Measurements from ENCODE around the gene PSME2.

PSME2 gene

DNA sequence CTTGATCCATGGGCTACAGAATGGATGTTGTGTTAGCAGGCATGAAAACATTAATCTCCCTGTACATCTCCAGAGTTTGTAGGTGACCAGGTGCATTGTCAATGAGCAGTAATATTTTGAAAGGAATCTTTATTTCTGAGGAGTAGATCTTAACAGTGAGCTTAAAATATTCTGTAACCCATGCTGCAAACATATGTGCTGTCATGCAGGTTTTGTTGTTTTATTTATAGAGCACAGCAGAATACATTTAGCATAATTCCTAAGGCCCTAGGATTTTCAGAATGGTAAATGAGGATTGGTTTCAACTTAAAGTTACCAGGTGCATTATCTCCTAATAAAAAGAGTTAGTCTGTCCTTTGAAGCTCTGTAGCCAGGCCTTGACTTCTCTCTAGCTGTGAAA, 19.5 kb downstream of the PSME2 start:
- no peak overlapping the region for H3K27ac ChIP-seq (replicated peaks)
- TF ChIP-seq GABPA (IDR thresholded peaks at IDR 0.05; ENCODE audit: low read depth) (no peak), POLR2AphosphoS5 (IDR thresholded peaks at IDR 0.05; ENCODE audit: low read depth) (no peak), SPI1 (IDR thresholded peaks at IDR 0.05; ENCODE audit: borderline replicate concordance, low read depth) (no peak)
- TF ChIP-seq, protein P1, sequence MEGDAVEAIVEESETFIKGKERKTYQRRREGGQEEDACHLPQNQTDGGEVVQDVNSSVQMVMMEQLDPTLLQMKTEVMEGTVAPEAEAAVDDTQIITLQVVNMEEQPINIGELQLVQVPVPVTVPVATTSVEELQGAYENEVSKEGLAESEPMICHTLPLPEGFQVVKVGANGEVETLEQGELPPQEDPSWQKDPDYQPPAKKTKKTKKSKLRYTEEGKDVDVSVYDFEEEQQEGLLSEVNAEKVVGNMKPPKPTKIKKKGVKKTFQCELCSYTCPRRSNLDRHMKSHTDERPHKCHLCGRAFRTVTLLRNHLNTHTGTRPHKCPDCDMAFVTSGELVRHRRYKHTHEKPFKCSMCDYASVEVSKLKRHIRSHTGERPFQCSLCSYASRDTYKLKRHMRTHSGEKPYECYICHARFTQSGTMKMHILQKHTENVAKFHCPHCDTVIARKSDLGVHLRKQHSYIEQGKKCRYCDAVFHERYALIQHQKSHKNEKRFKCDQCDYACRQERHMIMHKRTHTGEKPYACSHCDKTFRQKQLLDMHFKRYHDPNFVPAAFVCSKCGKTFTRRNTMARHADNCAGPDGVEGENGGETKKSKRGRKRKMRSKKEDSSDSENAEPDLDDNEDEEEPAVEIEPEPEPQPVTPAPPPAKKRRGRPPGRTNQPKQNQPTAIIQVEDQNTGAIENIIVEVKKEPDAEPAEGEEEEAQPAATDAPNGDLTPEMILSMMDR (IDR thresholded peaks at IDR 0.05; ENCODE audit: insufficient read depth, low read length) = no peak
- TF ChIP-seq, protein P2, sequence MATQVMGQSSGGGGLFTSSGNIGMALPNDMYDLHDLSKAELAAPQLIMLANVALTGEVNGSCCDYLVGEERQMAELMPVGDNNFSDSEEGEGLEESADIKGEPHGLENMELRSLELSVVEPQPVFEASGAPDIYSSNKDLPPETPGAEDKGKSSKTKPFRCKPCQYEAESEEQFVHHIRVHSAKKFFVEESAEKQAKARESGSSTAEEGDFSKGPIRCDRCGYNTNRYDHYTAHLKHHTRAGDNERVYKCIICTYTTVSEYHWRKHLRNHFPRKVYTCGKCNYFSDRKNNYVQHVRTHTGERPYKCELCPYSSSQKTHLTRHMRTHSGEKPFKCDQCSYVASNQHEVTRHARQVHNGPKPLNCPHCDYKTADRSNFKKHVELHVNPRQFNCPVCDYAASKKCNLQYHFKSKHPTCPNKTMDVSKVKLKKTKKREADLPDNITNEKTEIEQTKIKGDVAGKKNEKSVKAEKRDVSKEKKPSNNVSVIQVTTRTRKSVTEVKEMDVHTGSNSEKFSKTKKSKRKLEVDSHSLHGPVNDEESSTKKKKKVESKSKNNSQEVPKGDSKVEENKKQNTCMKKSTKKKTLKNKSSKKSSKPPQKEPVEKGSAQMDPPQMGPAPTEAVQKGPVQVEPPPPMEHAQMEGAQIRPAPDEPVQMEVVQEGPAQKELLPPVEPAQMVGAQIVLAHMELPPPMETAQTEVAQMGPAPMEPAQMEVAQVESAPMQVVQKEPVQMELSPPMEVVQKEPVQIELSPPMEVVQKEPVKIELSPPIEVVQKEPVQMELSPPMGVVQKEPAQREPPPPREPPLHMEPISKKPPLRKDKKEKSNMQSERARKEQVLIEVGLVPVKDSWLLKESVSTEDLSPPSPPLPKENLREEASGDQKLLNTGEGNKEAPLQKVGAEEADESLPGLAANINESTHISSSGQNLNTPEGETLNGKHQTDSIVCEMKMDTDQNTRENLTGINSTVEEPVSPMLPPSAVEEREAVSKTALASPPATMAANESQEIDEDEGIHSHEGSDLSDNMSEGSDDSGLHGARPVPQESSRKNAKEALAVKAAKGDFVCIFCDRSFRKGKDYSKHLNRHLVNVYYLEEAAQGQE (IDR thresholded peaks at IDR 0.05; ENCODE audit: insufficient replicate concordance, low read depth) = no peak
- no peaks in the 10 kb centered on the region for H3K27me3 ChIP-seq (ENCODE audit: insufficient read depth, poor library complexity, severe bottlenecking)
- no peak overlapping the region for H3K4me3 ChIP-seq (replicated peaks; ENCODE audit: insufficient read depth, low read length)
- no peak for DNase-seq (ENCODE audit: low read depth in 1 of 2, low spot score in 1 of 2)

DNA sequence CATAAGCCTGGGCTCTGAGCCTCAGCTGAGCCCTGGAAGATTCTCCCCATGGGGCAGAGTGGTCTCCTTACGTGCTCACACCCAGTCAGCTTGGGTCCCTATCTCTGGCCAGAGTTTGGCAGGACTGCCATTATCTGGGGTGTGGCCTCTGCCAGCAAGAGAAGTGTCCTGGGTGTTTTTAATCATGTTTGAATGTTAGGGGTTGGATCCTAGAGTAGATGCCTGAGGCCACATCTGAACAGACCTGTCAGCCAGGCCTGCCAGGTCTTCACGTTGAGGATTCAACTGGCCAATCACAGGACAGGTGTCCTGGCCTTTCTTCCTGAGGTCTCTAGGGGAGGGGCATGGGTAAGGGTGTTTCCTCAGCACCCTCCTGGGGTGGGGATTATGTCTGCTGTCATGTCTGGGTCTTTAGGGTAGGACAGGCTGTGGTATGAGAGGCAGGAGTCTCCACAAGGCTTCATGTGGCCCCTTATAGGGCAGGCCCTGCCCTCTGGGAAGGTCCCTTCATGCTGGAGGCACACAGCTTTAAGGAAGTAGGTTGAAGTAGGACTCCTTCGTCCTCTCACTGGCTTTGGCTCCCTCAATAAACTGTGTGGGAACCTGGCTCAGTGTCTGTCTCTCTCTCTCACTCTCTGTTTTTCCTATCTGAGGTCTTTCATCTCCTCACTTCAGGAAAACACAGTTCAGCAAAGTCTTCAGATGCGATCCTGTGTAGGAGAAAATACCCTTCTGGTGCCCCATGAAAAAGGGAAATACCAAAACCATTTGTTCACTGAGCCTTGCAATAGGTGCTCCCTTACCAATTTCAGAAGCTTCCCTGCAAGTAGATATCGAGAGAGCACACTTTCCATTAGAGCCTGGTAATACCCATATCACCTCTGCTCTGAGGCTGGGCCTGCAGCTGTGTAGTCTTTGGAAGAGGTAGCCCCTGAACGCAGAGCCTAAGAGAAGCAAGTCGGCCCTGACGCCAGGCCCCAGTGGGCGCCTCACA, 22.7 kb downstream of the PSME2 start:
- peak in 1 of 2 experiments; percentile 3 for DNase-seq (ENCODE audit: low read depth in 1 of 2, low spot score in 1 of 2)
- Histone ChIP-seq H3K4me3 (replicated peaks; ENCODE audit: insufficient read depth, low read length) (no peak overlapping the region), H3K27me3 (ENCODE audit: insufficient read depth, poor library complexity, severe bottlenecking) (no peaks in the 10 kb centered on the region), H3K27ac (replicated peaks) (peak overlapping the region; percentile 26; the same call in 1 of the 2 replicates)
- no peak for TF ChIP-seq GABPA (IDR thresholded peaks at IDR 0.05; ENCODE audit: low read depth)
- TF ChIP-seq, protein P2 (IDR thresholded peaks at IDR 0.05; ENCODE audit: insufficient replicate concordance, low read depth) = no peak
- TF ChIP-seq, protein P1 (IDR thresholded peaks at IDR 0.05; ENCODE audit: insufficient read depth, low read length) = no peak
- TF ChIP-seq SPI1 (IDR thresholded peaks at IDR 0.05; ENCODE audit: borderline replicate concordance, low read depth) = no peak
- TF ChIP-seq POLR2AphosphoS5 (IDR thresholded peaks at IDR 0.05; ENCODE audit: low read depth) = no peak

DNA sequence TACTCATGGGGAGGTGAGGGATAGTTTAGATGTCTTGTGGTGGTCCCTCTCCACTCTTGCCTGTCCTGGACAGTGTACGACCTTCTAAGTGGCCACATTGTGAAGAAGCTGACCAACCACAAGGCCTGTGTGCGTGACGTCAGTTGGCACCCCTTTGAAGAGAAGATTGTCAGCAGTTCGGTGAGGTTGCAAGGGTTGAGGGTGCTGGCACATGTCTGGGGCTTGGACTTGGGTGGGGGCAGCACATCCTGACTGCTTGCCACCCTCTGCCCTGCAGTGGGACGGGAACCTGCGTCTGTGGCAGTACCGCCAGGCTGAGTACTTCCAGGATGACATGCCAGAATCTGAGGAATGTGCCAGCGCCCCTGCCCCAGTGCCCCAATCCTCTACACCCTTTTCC, 23.5 kb downstream of the PSME2 start:
- TF ChIP-seq, protein P2 (IDR thresholded peaks at IDR 0.05; ENCODE audit: insufficient replicate concordance, low read depth) = no peak
- 0 out of 2 replicates have a peak, but pooled peaks have one; percentile 16 for TF ChIP-seq POLR2AphosphoS5 (IDR thresholded peaks at IDR 0.05; ENCODE audit: low read depth)
- Histone ChIP-seq H3K27me3 (ENCODE audit: insufficient read depth, poor library complexity, severe bottlenecking) (no peaks in the 10 kb centered on the region), H3K4me3 (replicated peaks; ENCODE audit: insufficient read depth, low read length) (no peak overlapping the region), H3K27ac (replicated peaks) (no peak overlapping the region)
- DNase-seq (ENCODE audit: low read depth in 1 of 2, low spot score in 1 of 2) = no peak
